ENCODE data around the gene CNOT8. TPM values are rescaled to one million over a fixed set of nuclear protein-coding genes. Genes with fewer than 3 reads are reported as not detected.
A peak's percentile ranks its signal among the peaks of the same experiment; 100 is the strongest.

CNOT8 gene
- total RNA-seq, 2 donors from 2014 or later: 44.6 to 48.8 TPM

- no peak overlapping the region for H3K9ac ChIP-seq (ENCODE audit: extremely low read depth, low read length, poor library complexity, severe bottlenecking)
- H3K4me1 Mint-ChIP-seq: no peaks in the 10 kb centered on the region
- DNase-seq: no peak
- H3K4me1 ChIP-seq (ENCODE audit: control insufficient read depth, insufficient read depth, low read length): no peaks in the 10 kb centered on the region
- no peaks in the 10 kb centered on the region for H3K27me3 ChIP-seq (ENCODE audit: control insufficient read depth, insufficient read depth, low read length, poor library complexity, severe bottlenecking)
- WGBS, 2 experiments (ENCODE audit: insufficient coverage in 1 of 2, insufficient read length in 1 of 2): 99% methylated on average over 3 of the region's 4 CpGs; no CpG with 5 or more reads in 1 of the 2 experiments
- no peak overlapping the region for H3K4me3 ChIP-seq (ENCODE audit: low read length)
- H3K9me3 ChIP-seq (ENCODE audit: control insufficient read depth, low read length): peaks cover 63% of the 10 kb centered on the region
- H3K4me3 Mint-ChIP-seq: no peak overlapping the region
- H3K27ac ChIP-seq (ENCODE audit: low read depth, low read length): no peak overlapping the region
- H3K27ac Mint-ChIP-seq: no peak overlapping the region
- TF ChIP-seq CTCF (conservative IDR thresholded peaks at IDR 0.05): no peak
- peaks cover 75% of the 10 kb centered on the region for H3K36me3 Mint-ChIP-seq (ENCODE audit: low read depth)
- peaks cover 49% of the 10 kb centered on the region for H3K9me3 Mint-ChIP-seq
- H3K27me3 Mint-ChIP-seq (ENCODE audit: insufficient read depth): no peaks in the 10 kb centered on the region
- peaks cover 32% of the 10 kb centered on the region for H3K36me3 ChIP-seq (ENCODE audit: control insufficient read depth, insufficient read depth, low read length)
Measured at GRCh38 chr5:154881986-154882385, 23.6 kb downstream of the CNOT8 start.

- no peak overlapping the region for H3K9ac ChIP-seq (ENCODE audit: extremely low read depth, low read length, poor library complexity, severe bottlenecking)
- peaks cover 81% of the 10 kb centered on the region for H3K36me3 Mint-ChIP-seq (ENCODE audit: low read depth)
- H3K9me3 Mint-ChIP-seq: peaks cover 36% of the 10 kb centered on the region
- H3K36me3 ChIP-seq (ENCODE audit: control insufficient read depth, insufficient read depth, low read length): peaks cover 50% of the 10 kb centered on the region
- no peaks in the 10 kb centered on the region for H3K27me3 Mint-ChIP-seq (ENCODE audit: insufficient read depth)
- no peak for TF ChIP-seq CTCF (conservative IDR thresholded peaks at IDR 0.05)
- no peaks in the 10 kb centered on the region for H3K4me1 Mint-ChIP-seq
- no peak overlapping the region for H3K27ac ChIP-seq (ENCODE audit: low read depth, low read length)
- H3K9me3 ChIP-seq (ENCODE audit: control insufficient read depth, low read length): peaks cover 62% of the 10 kb centered on the region
- H3K27me3 ChIP-seq (ENCODE audit: control insufficient read depth, insufficient read depth, low read length, poor library complexity, severe bottlenecking): no peaks in the 10 kb centered on the region
- no peaks in the 10 kb centered on the region for H3K4me1 ChIP-seq (ENCODE audit: control insufficient read depth, insufficient read depth, low read length)
- H3K4me3 ChIP-seq (ENCODE audit: low read length): peak overlapping the region; percentile 42
- DNase-seq: peak; percentile 61
- H3K27ac Mint-ChIP-seq: no peak overlapping the region
- 94 to 97% methylated on average over 8 of the region's 8 CpGs for WGBS, 2 experiments (ENCODE audit: insufficient coverage in 1 of 2, insufficient read length in 1 of 2)
- no peak overlapping the region for H3K4me3 Mint-ChIP-seq
Measured at GRCh38 chr5:154884424-154884823, 26.0 kb downstream of the CNOT8 start.

- peak overlapping the region; percentile 42 for H3K4me3 ChIP-seq (ENCODE audit: low read length)
- peaks cover 59% of the 10 kb centered on the region for H3K36me3 ChIP-seq (ENCODE audit: control insufficient read depth, insufficient read depth, low read length)
- Mint-ChIP-seq H3K27ac (no peak overlapping the region), H3K9me3 (peaks cover 28% of the 10 kb centered on the region), H3K27me3 (ENCODE audit: insufficient read depth) (no peaks in the 10 kb centered on the region), H3K36me3 (ENCODE audit: low read depth) (peaks cover 79% of the 10 kb centered on the region), H3K4me1 (no peaks in the 10 kb centered on the region), H3K4me3 (no peak overlapping the region)
- no peaks in the 10 kb centered on the region for H3K27me3 ChIP-seq (ENCODE audit: control insufficient read depth, insufficient read depth, low read length, poor library complexity, severe bottlenecking)
- DNase-seq: no peak
- H3K4me1 ChIP-seq (ENCODE audit: control insufficient read depth, insufficient read depth, low read length): no peaks in the 10 kb centered on the region
- H3K9me3 ChIP-seq (ENCODE audit: control insufficient read depth, low read length): peaks cover 55% of the 10 kb centered on the region
- H3K27ac ChIP-seq (ENCODE audit: low read depth, low read length): no peak overlapping the region
- 95 to 100% methylated on average over 1 to 2 of the region's 2 CpGs for WGBS, 2 experiments (ENCODE audit: insufficient coverage in 1 of 2, insufficient read length in 1 of 2)
- H3K9ac ChIP-seq (ENCODE audit: extremely low read depth, low read length, poor library complexity, severe bottlenecking): no peak overlapping the region
- TF ChIP-seq CTCF (conservative IDR thresholded peaks at IDR 0.05): no peak
Measured at GRCh38 chr5:154885439-154885838, 27.0 kb downstream of the CNOT8 start.

Measured in endodermal cell (in vitro differentiated cells).